ENCODE results near the gene COL6A2.
"Not testable (repeated sequence)": the region's sequence is repeated elsewhere in the genome, so short reads cannot be mapped to it uniquely, and the experiment has no call there.

COL6A2 gene

GRCh38 chr21:46057111-46057709 is 40.7 kb upstream of the COL6A2 start:
- peaks cover 11% of the 10 kb centered on the region for H3K27me3 Mint-ChIP-seq (ENCODE audit: low read depth)
- H3K36me3 Mint-ChIP-seq (ENCODE audit: low read depth), result no peaks in the 10 kb centered on the region
- peaks cover 13% of the 10 kb centered on the region for H3K9me3 Mint-ChIP-seq
- DNase-seq (ENCODE audit: low spot score), result peak; percentile 10
- no peak overlapping the region for H3K27ac Mint-ChIP-seq
- peaks cover 3% of the 10 kb centered on the region for H3K4me1 Mint-ChIP-seq (ENCODE audit: low read depth)
- peak overlapping the region; percentile 21 for H3K4me3 Mint-ChIP-seq

- no peaks in the 10 kb centered on the region for H3K36me3 Mint-ChIP-seq (ENCODE audit: low read depth)
- peaks cover 11% of the 10 kb centered on the region for H3K27me3 Mint-ChIP-seq (ENCODE audit: low read depth)
- no peak overlapping the region for H3K27ac Mint-ChIP-seq
- peaks cover 17% of the 10 kb centered on the region for H3K9me3 Mint-ChIP-seq
- DNase-seq (ENCODE audit: low spot score), result no peak
- peaks cover 3% of the 10 kb centered on the region for H3K4me1 Mint-ChIP-seq (ENCODE audit: low read depth)
- no peak overlapping the region for H3K4me3 Mint-ChIP-seq
These were observed 40.1 kb upstream of the COL6A2 start for GRCh38 chr21:46057710-46058241.

- DNase-seq (ENCODE audit: low spot score), result no peak
- Mint-ChIP-seq H3K4me3 (no peak overlapping the region), H3K36me3 (ENCODE audit: low read depth) (no peaks in the 10 kb centered on the region), H3K27me3 (ENCODE audit: low read depth) (peaks cover 11% of the 10 kb centered on the region), H3K4me1 (ENCODE audit: low read depth) (peaks cover 3% of the 10 kb centered on the region), H3K27ac (no peak overlapping the region), H3K9me3 (peaks cover 17% of the 10 kb centered on the region)
These were observed 39.3 kb upstream of the COL6A2 start for GRCh38 chr21:46058431-46059145.

- no peak for DNase-seq (ENCODE audit: low spot score)
- Mint-ChIP-seq H3K27me3 (ENCODE audit: low read depth) (peaks cover 11% of the 10 kb centered on the region), H3K4me3 (no peak overlapping the region), H3K9me3 (peaks cover 17% of the 10 kb centered on the region), H3K27ac (no peak overlapping the region), H3K4me1 (ENCODE audit: low read depth) (peaks cover 3% of the 10 kb centered on the region), H3K36me3 (ENCODE audit: low read depth) (no peaks in the 10 kb centered on the region)
These were observed 38.7 kb upstream of the COL6A2 start for GRCh38 chr21:46059195-46059594.

GRCh38 chr21:46059711-46060455 is 38.0 kb upstream of the COL6A2 start:
- H3K27ac Mint-ChIP-seq; DNase-seq (ENCODE audit: low spot score); H3K36me3 Mint-ChIP-seq (ENCODE audit: low read depth); H3K4me3 Mint-ChIP-seq; H3K4me1 Mint-ChIP-seq (ENCODE audit: low read depth): not testable (repeated sequence)
- peaks cover 14% of the 10 kb centered on the region for H3K27me3 Mint-ChIP-seq (ENCODE audit: low read depth)
- peaks cover 17% of the 10 kb centered on the region for H3K9me3 Mint-ChIP-seq

- H3K4me3 Mint-ChIP-seq, result no peak overlapping the region
- peaks cover 5% of the 10 kb centered on the region for H3K4me1 Mint-ChIP-seq (ENCODE audit: low read depth)
- DNase-seq (ENCODE audit: low spot score), result peak; percentile 22
- peaks cover 14% of the 10 kb centered on the region for H3K27me3 Mint-ChIP-seq (ENCODE audit: low read depth)
- H3K9me3 Mint-ChIP-seq, result peaks cover 17% of the 10 kb centered on the region
- no peaks in the 10 kb centered on the region for H3K36me3 Mint-ChIP-seq (ENCODE audit: low read depth)
- H3K27ac Mint-ChIP-seq, result no peak overlapping the region
These were observed 37.3 kb upstream of the COL6A2 start for GRCh38 chr21:46060596-46061061.

- no peak overlapping the region for H3K4me3 Mint-ChIP-seq
- no peak for DNase-seq (ENCODE audit: low spot score)
- H3K27me3 Mint-ChIP-seq (ENCODE audit: low read depth), result peaks cover 15% of the 10 kb centered on the region
- peaks cover 17% of the 10 kb centered on the region for H3K9me3 Mint-ChIP-seq
- no peaks in the 10 kb centered on the region for H3K36me3 Mint-ChIP-seq (ENCODE audit: low read depth)
- H3K4me1 Mint-ChIP-seq (ENCODE audit: low read depth), result peaks cover 5% of the 10 kb centered on the region
- no peak overlapping the region for H3K27ac Mint-ChIP-seq
These were observed 36.8 kb upstream of the COL6A2 start for GRCh38 chr21:46061063-46061462.

- Mint-ChIP-seq H3K4me3 (no peak overlapping the region), H3K27me3 (ENCODE audit: low read depth) (peaks cover 16% of the 10 kb centered on the region), H3K27ac (no peak overlapping the region), H3K36me3 (ENCODE audit: low read depth) (no peaks in the 10 kb centered on the region), H3K9me3 (peaks cover 17% of the 10 kb centered on the region), H3K4me1 (ENCODE audit: low read depth) (peaks cover 5% of the 10 kb centered on the region)
- DNase-seq (ENCODE audit: low spot score), result no peak
These were observed 36.4 kb upstream of the COL6A2 start for GRCh38 chr21:46061518-46061917.

- Mint-ChIP-seq H3K9me3 (peaks cover 17% of the 10 kb centered on the region), H3K36me3 (ENCODE audit: low read depth) (no peaks in the 10 kb centered on the region), H3K4me1 (ENCODE audit: low read depth) (peaks cover 5% of the 10 kb centered on the region), H3K4me3 (no peak overlapping the region), H3K27me3 (ENCODE audit: low read depth) (peaks cover 16% of the 10 kb centered on the region), H3K27ac (no peak overlapping the region)
- no peak for DNase-seq (ENCODE audit: low spot score)
These were observed 36.0 kb upstream of the COL6A2 start for GRCh38 chr21:46061950-46062349.

GRCh38 chr21:46062471-46063211 is 35.3 kb upstream of the COL6A2 start:
- DNase-seq (ENCODE audit: low spot score), result no peak
- H3K4me1 Mint-ChIP-seq (ENCODE audit: low read depth), result peaks cover 2% of the 10 kb centered on the region
- no peak overlapping the region for H3K27ac Mint-ChIP-seq
- peaks cover 17% of the 10 kb centered on the region for H3K9me3 Mint-ChIP-seq
- no peak overlapping the region for H3K4me3 Mint-ChIP-seq
- peaks cover 14% of the 10 kb centered on the region for H3K27me3 Mint-ChIP-seq (ENCODE audit: low read depth)
- H3K36me3 Mint-ChIP-seq (ENCODE audit: low read depth), result no peaks in the 10 kb centered on the region

- peaks cover 14% of the 10 kb centered on the region for H3K27me3 Mint-ChIP-seq (ENCODE audit: low read depth)
- H3K27ac Mint-ChIP-seq, result no peak overlapping the region
These were observed 34.7 kb upstream of the COL6A2 start for GRCh38 chr21:46063227-46063626.

GRCh38 chr21:46063734-46064680 is 33.9 kb upstream of the COL6A2 start:
- Mint-ChIP-seq H3K4me3 (no peak overlapping the region), H3K27me3 (ENCODE audit: low read depth) (peaks cover 9% of the 10 kb centered on the region), H3K36me3 (ENCODE audit: low read depth) (no peaks in the 10 kb centered on the region), H3K4me1 (ENCODE audit: low read depth) (peaks cover 2% of the 10 kb centered on the region), H3K27ac (no peak overlapping the region), H3K9me3 (peaks cover 19% of the 10 kb centered on the region)
- DNase-seq (ENCODE audit: low spot score), result no peak

More at GRCh38 chr21:46063227-46063626, 34.7 kb upstream of the COL6A2 start:
- peaks cover 2% of the 10 kb centered on the region for H3K4me1 Mint-ChIP-seq (ENCODE audit: low read depth)
- H3K4me3 Mint-ChIP-seq, result no peak overlapping the region
- H3K9me3 Mint-ChIP-seq, result peaks cover 17% of the 10 kb centered on the region
- DNase-seq (ENCODE audit: low spot score), result no peak
- no peaks in the 10 kb centered on the region for H3K36me3 Mint-ChIP-seq (ENCODE audit: low read depth)

- no peaks in the 10 kb centered on the region for H3K36me3 Mint-ChIP-seq (ENCODE audit: low read depth)
- H3K4me3 Mint-ChIP-seq, result no peak overlapping the region
- H3K4me1 Mint-ChIP-seq (ENCODE audit: low read depth), result peaks cover 2% of the 10 kb centered on the region
- H3K9me3 Mint-ChIP-seq, result peaks cover 21% of the 10 kb centered on the region
- no peak for DNase-seq (ENCODE audit: low spot score)
- H3K27ac Mint-ChIP-seq, result no peak overlapping the region
- H3K27me3 Mint-ChIP-seq (ENCODE audit: low read depth), result peaks cover 9% of the 10 kb centered on the region
These were observed 33.1 kb upstream of the COL6A2 start for GRCh38 chr21:46064870-46065214.
